ENCODE measurements around the gene OR2F2.

Gene OR2F2

DNA sequence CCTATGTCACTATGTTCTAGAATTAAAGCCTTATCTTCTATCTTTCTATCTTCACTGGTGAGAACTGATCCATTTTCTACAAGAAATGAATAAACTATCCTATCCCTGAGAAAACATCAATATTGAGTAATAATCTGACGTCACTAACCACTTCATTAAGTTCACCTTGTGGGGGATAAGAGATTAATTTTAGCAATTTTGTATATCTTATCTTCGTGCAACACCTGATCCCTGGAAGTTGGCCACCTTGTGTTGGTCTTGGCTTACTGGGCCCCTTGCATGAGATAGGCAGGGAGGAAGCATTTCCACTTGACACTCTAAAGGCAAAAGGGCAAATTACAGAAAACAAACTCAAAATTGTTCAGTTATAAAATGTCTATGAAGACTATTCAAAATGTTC lies 45.0 kb downstream of the OR2F2 start:
- H3K27me3 ChIP-seq (ENCODE audit: control insufficient read depth, insufficient read depth, low read length), result no peaks in the 10 kb centered on the region
- no peaks in the 10 kb centered on the region for H3K4me1 ChIP-seq (ENCODE audit: control insufficient read depth, insufficient read depth, low read length)
- no peaks in the 10 kb centered on the region for H3K36me3 ChIP-seq (ENCODE audit: control insufficient read depth, insufficient read depth, low read length)
- DNase-seq (ENCODE audit: low read depth, low spot score), result no peak
- no peaks in the 10 kb centered on the region for H3K9me3 ChIP-seq (ENCODE audit: control insufficient read depth, insufficient read depth, low read length)
- no peak overlapping the region for H3K27ac ChIP-seq (ENCODE audit: low read length)
- no CpG with 5 or more reads among the region's 2 CpGs for WGBS (ENCODE audit: insufficient coverage, insufficient read length)
- no peak overlapping the region for H3K4me3 ChIP-seq (ENCODE audit: low read length)

GRCh38 chr7:143980746-143981510 lies 45.9 kb downstream of the OR2F2 start:
- no CpG with 5 or more reads among the region's 10 CpGs for WGBS (ENCODE audit: insufficient coverage, insufficient read length)
- no peak for DNase-seq (ENCODE audit: low read depth, low spot score)
- no peak overlapping the region for H3K27ac ChIP-seq (ENCODE audit: low read length)

DNA sequence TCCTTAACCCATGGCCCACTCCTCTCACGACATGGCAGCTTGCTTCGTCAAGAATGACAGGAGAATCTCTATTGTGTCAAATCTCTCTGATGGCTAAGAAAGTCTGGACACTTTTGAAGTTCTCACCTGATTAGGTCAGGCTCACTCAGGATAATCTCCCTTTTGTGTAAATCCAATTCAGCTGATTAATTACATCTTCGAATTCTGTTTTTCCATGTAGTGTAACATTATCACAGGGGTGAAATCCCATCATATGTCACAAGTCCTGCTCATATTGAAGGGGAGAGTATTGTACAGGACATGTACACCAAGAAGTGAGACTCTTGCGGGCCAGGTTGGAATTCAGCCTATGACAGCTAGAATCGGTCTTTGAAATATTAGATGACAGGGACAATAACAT lies 48.9 kb downstream of the OR2F2 start:
- no peak overlapping the region for H3K4me3 ChIP-seq (ENCODE audit: low read length)
- H3K9me3 ChIP-seq (ENCODE audit: control insufficient read depth, insufficient read depth, low read length), result no peaks in the 10 kb centered on the region
- no peaks in the 10 kb centered on the region for H3K4me1 ChIP-seq (ENCODE audit: control insufficient read depth, insufficient read depth, low read length)
- no peaks in the 10 kb centered on the region for H3K27me3 ChIP-seq (ENCODE audit: control insufficient read depth, insufficient read depth, low read length)
- H3K27ac ChIP-seq (ENCODE audit: low read length), result no peak overlapping the region
- H3K36me3 ChIP-seq (ENCODE audit: control insufficient read depth, insufficient read depth, low read length), result no peaks in the 10 kb centered on the region
- WGBS (ENCODE audit: insufficient coverage, insufficient read length), result no CpG with 5 or more reads among the region's 5 CpGs
- no peak for DNase-seq (ENCODE audit: low read depth, low spot score)

More at GRCh38 chr7:143980746-143981510, 45.9 kb downstream of the OR2F2 start:
- Histone ChIP-seq H3K4me3 (ENCODE audit: low read length) (no peak overlapping the region), H3K27me3 (ENCODE audit: control insufficient read depth, insufficient read depth, low read length) (no peaks in the 10 kb centered on the region), H3K36me3 (ENCODE audit: control insufficient read depth, insufficient read depth, low read length) (no peaks in the 10 kb centered on the region), H3K9me3 (ENCODE audit: control insufficient read depth, insufficient read depth, low read length) (no peaks in the 10 kb centered on the region), H3K4me1 (ENCODE audit: control insufficient read depth, insufficient read depth, low read length) (no peaks in the 10 kb centered on the region)

Data from iPS DF 6.9 (cell line).